Sigmoid colon (tissue), 7 donors: ENCODE data around the gene ELP2. TPM values are rescaled to one million over a fixed set of nuclear protein-coding genes. Genes with fewer than 3 reads are reported as not detected.

ENCODE experiments used
- DNase-seq: peaks from one replicate; pipeline ENCODE4 v3.0.0-alpha.2; 2019
- H3K27ac ChIP-seq, 4 donors: fragments of 200-600 bp; sonication (generic); one replicate each; pipeline ENCODE4 v1.5.1; 2016 to 2019; ENCODE audit warnings: mild to moderate bottlenecking in 1 of 4
- H3K27me3 ChIP-seq, 3 donors: fragments of 200-600 bp; sonication (generic); one replicate each; pipeline ENCODE4 v1.5.1; 2019; ENCODE audit warnings: mild to moderate bottlenecking in 1 of 3
- H3K36me3 ChIP-seq, 4 donors: fragments of 200-600 bp; sonication (generic); one replicate each; pipeline ENCODE4 v1.5.1; 2016 to 2019
- H3K4me1 ChIP-seq, 4 donors: fragments of 200-600 bp; sonication (generic); one replicate each; pipeline ENCODE4 v1.5.1; 2017 to 2019
- H3K4me3 ChIP-seq, 4 donors: fragments of 200-600 bp; sonication (generic); one replicate each; pipeline ENCODE4 v1.5.1; 2017 to 2019; ENCODE audit warnings: mild to moderate bottlenecking in 2 of 4, moderate library complexity in 1 of 4
- H3K9me3 ChIP-seq, 4 donors: fragments of 200-600 bp in 3 of 4; sonication (generic) in 3 of 4; one replicate each; pipeline versions ENCODE4 v1.5.1 to v1.6.1; 2013 to 2019
- CTCF ChIP-seq, 4 experiments: fragments of 450-650 bp in 3 of 4; fragments of 200-600 bp in 1 of 4; IDR thresholded peaks; one replicate each; pipeline ENCODE4 v1.5.1; 2016 to 2019; ENCODE audit warnings: antibody characterized with exemption in 4 of 4, mild to moderate bottlenecking in 3 of 4, moderate library complexity in 2 of 4
- EP300 ChIP-seq, 4 donors: sonication (generic); formaldehyde crosslinking; IDR thresholded peaks; one replicate each; pipeline ENCODE4 v1.6.1; 2017; ENCODE audit warnings: antibody characterized with exemption in 4 of 4
- POLR2A ChIP-seq, 2 donors: fragments of 450-650 bp; IDR thresholded peaks; one replicate each; pipeline ENCODE4 v1.6.1; 2016; ENCODE audit warnings: antibody characterized with exemption in 2 of 2, mild to moderate bottlenecking in 2 of 2, moderate library complexity in 2 of 2
- POLR2AphosphoS5 ChIP-seq, 4 donors: sonication (generic); formaldehyde crosslinking; IDR thresholded peaks; one replicate each; pipeline ENCODE4 v1.6.1; 2017; ENCODE audit warnings: antibody characterized with exemption in 4 of 4
- WGBS, 2 donors: extraction: QIAGEN DNeasy Blood & Tissue Kit; methylation state at CpG; one replicate each; pipeline ENCODE4 v1.1.7; 2013; 5-methylcytosine and 5-hydroxymethylcytosine counted together
- intact Hi-C: fragments of 100-400 bp; cut with DNase I; formaldehyde crosslinking; loops from one replicate; pipeline ENCODE4 v1.15.1; 2023
- polyA plus RNA-seq, 3 donors: library from polyadenylated mRNA; stranded (reverse); fragments of 200-250 nt; gene quantifications; one replicate each; pipeline ENCODE4 v1.2.3, GENCODE V29; 2013
- total RNA-seq, 4 donors: library from RNA; depleted of rRNA; stranded (reverse); fragments of >200 nt; gene quantifications; one replicate each; pipeline ENCODE4 v1.1.0, GENCODE V29; 2016
- donor health status: healthy with polysubstance abuse.
- donor health status: Bipolar disorder and iron deficiency.
- donor health status: healthy.

ELP2 gene
- total and polyA plus RNA-seq, 7 donors = 14.3 to 77.2 (median 51.7) TPM

DNA sequence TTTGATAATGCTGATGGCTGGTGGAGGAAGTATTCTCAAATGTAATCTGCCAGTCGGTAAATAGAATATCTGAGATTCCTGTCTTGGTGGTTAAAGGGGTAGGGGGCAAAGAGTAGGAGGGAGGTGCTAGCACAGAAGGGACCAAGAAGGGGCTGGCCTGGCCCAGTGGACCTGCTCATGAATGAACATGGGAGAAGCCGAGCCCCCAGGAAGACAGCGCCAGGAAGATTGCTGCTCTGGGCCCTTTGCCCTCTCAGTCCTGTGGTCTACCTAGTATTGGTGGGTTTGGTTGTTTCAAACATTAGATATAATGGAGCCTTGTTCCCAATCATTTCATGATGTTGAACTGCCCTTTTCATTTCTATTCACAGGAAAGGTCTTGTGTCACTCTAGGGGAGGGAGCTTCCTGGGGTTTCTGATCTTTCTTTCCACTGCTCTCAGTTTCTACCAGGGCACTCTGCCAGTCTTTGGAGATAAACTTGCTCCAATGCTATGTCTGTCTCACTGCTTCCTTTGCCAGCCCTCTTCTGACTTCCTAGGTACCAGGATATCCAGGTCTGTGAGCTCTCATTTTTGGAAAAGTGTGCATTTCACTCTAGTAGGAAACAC, 52.3 kb downstream of the ELP2 start:
- 80 to 90% methylated on average over 3 of the region's 3 CpGs for WGBS, 2 donors
- Histone ChIP-seq H3K27me3 (no peaks in the 10 kb centered on the region), H3K36me3 (peaks cover 0 to 7% (median 0%) of the 10 kb centered on the region in 4 donors), H3K4me1 (peaks cover 0 to 25% (median 21%) of the 10 kb centered on the region in 4 donors), H3K9me3 (no peaks in the 10 kb centered on the region), H3K4me3 (no peak overlapping the region), H3K27ac (no peak overlapping the region)
- intact Hi-C loops = loop anchor here (10.0 kb wide), 1 partner anchor 113 kb away; the partner anchor contains the start of gene FHOD3
- no peak for DNase-seq
- TF ChIP-seq EP300 (IDR thresholded peaks at IDR 0.05) (no peak), POLR2A (IDR thresholded peaks at IDR 0.05) (no peak), POLR2AphosphoS5 (IDR thresholded peaks at IDR 0.05) (no peak), CTCF (IDR thresholded peaks at IDR 0.05) (no peak)

DNA sequence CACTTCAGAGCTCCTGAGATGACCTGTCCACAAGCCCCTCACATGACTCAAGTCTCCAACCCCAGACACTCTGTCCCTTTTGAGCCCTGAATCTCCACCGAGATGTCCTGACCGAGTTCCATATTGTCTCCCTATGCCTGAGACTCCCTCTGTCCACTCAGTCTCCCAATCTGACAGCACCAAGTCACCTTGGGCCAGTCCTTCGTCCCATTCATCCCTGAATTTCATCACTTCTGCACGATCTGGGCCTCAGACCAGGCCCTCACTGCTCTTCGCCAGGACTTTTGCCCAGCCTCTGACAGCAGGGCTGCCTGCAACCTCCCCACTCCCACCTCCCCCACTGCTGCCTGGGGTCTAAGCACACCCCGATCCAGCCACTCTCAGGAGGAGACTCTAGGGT, 53.3 kb downstream of the ELP2 start:
- no peak for TF ChIP-seq EP300 (IDR thresholded peaks at IDR 0.05)
- no peak for TF ChIP-seq POLR2A (IDR thresholded peaks at IDR 0.05)
- no peak for TF ChIP-seq POLR2AphosphoS5 (IDR thresholded peaks at IDR 0.05)
- no peak for TF ChIP-seq CTCF (IDR thresholded peaks at IDR 0.05)
- H3K4me3 ChIP-seq = no peak overlapping the region
- peaks cover 0 to 33% (median 27%) of the 10 kb centered on the region in 4 donors for H3K4me1 ChIP-seq
- H3K27me3 ChIP-seq = no peaks in the 10 kb centered on the region
- no peaks in the 10 kb centered on the region for H3K9me3 ChIP-seq
- intact Hi-C loops = loop anchor here (10.0 kb wide), 1 partner anchor 112 kb away; the partner anchor contains the start of gene FHOD3
- WGBS, 2 donors = 90 to 95% methylated on average over 6 of the region's 6 CpGs
- no peaks in the 10 kb centered on the region for H3K36me3 ChIP-seq
- no peak for DNase-seq
- H3K27ac ChIP-seq = no peak overlapping the region

- no peak for DNase-seq
- 85 to 94% methylated on average over 2 of the region's 2 CpGs for WGBS, 2 donors
- no peaks in the 10 kb centered on the region for H3K36me3 ChIP-seq
- H3K4me1 ChIP-seq = peaks cover 0 to 36% (median 29%) of the 10 kb centered on the region in 4 donors
- no peak overlapping the region for H3K4me3 ChIP-seq
- intact Hi-C loops = loop anchor here (10.0 kb wide), 1 partner anchor 111 kb away; the partner anchor contains the start of gene FHOD3
- H3K27ac ChIP-seq = no peak overlapping the region
- TF ChIP-seq POLR2AphosphoS5 (IDR thresholded peaks at IDR 0.05) (no peak), CTCF (IDR thresholded peaks at IDR 0.05) (no peak), POLR2A (IDR thresholded peaks at IDR 0.05) (no peak), EP300 (IDR thresholded peaks at IDR 0.05) (no peak)
- H3K9me3 ChIP-seq = no peaks in the 10 kb centered on the region
- H3K27me3 ChIP-seq = no peaks in the 10 kb centered on the region
These were observed 54.3 kb downstream of the ELP2 start for GRCh38 chr18:36183987-36184386.

GRCh38 chr18:36185157-36185556, 55.5 kb downstream of the ELP2 start:
- WGBS, 2 donors = 84 to 93% methylated on average over 3 of the region's 3 CpGs
- H3K27ac ChIP-seq = no peak overlapping the region
- intact Hi-C loops = loop anchor here (10.0 kb wide), 1 partner anchor 110 kb away; the partner anchor contains the start of gene FHOD3
- no peaks in the 10 kb centered on the region for H3K9me3 ChIP-seq
- H3K4me3 ChIP-seq = no peak overlapping the region
- peaks cover 0 to 29% (median 23%) of the 10 kb centered on the region in 4 donors for H3K4me1 ChIP-seq
- no peaks in the 10 kb centered on the region for H3K27me3 ChIP-seq
- no peak for DNase-seq
- H3K36me3 ChIP-seq = no peaks in the 10 kb centered on the region
- TF ChIP-seq EP300 (IDR thresholded peaks at IDR 0.05) (no peak), CTCF (IDR thresholded peaks at IDR 0.05) (no peak), POLR2AphosphoS5 (IDR thresholded peaks at IDR 0.05) (no peak)
